Vagina (tissue), 2 donors: ENCODE measurements around the gene FAH. TPM values are rescaled to one million over a fixed set of nuclear protein-coding genes. Genes with fewer than 3 reads are reported as not detected.

Source experiments
- DNase-seq, 2 donors: peaks; one replicate each; pipeline ENCODE4 v3.0.0-alpha.2; 2017; ENCODE audit errors: extremely low spot score in 2 of 2
- H3K27ac ChIP-seq: fragments of 200-600 bp; sonication (generic); one replicate; pipeline ENCODE4 v1.5.1; 2019
- H3K27me3 ChIP-seq: fragments of 200-600 bp; sonication (generic); one replicate; pipeline ENCODE4 v1.5.1; 2019
- H3K36me3 ChIP-seq, 2 donors: fragments of 200-600 bp; sonication (generic); one replicate each; pipeline ENCODE4 v1.5.1; 2017 to 2019
- H3K4me1 ChIP-seq: fragments of 200-600 bp; sonication (generic); one replicate; pipeline ENCODE4 v1.5.1; 2019
- H3K4me3 ChIP-seq, 2 donors: fragments of 200-600 bp; sonication (generic); 1 replicate in 1 of 2; 2 replicates in 1 of 2; pipeline ENCODE4 v1.5.1; 2016 to 2019
- H3K9me3 ChIP-seq: fragments of 200-600 bp; sonication (generic); one replicate; pipeline ENCODE4 v1.5.1; 2019
- CTCF ChIP-seq, 3 experiments: fragments of 450-650 bp in 2 of 3; fragments of 200-600 bp in 1 of 3; sonication (generic) in 1 of 3; IDR thresholded peaks; one replicate each; pipeline ENCODE4 v1.5.1; 2017 to 2019; ENCODE audit warnings: antibody characterized with exemption in 3 of 3, mild to moderate bottlenecking in 2 of 3, moderate library complexity in 2 of 3
- POLR2A ChIP-seq, 2 donors: fragments of 450-650 bp; IDR thresholded peaks; one replicate each; pipeline ENCODE4 v1.6.1; 2017; ENCODE audit warnings: antibody characterized with exemption in 2 of 2, mild to moderate bottlenecking in 2 of 2, moderate library complexity in 2 of 2
- POLR2AphosphoS5 ChIP-seq, 2 donors: sonication (generic); formaldehyde crosslinking; IDR thresholded peaks; one replicate each; pipeline ENCODE4 v1.9.0; 2017; ENCODE audit warnings: antibody characterized with exemption in 2 of 2, mild to moderate bottlenecking in 2 of 2, low read depth in 1 of 2; ENCODE audit not compliant: insufficient read depth in 1 of 2
- intact Hi-C: fragments of 100-400 bp; cut with DNase I; formaldehyde crosslinking; loops from one replicate; pipeline ENCODE4 v1.15.1; 2023
- total RNA-seq: library from RNA; depleted of rRNA; stranded (reverse); fragments of >200 nt; gene quantifications from one replicate; pipeline ENCODE4 v1.2.3, GENCODE V29; 2016

The FAH gene
- total RNA-seq, 1 donor from 2014 or later: 27.3 TPM

- H3K4me1 ChIP-seq: no peaks in the 10 kb centered on the region
- H3K4me3 ChIP-seq: no peak overlapping the region
- H3K27me3 ChIP-seq: no peaks in the 10 kb centered on the region
- intact Hi-C loops: no loop called here
- H3K27ac ChIP-seq: no peak overlapping the region
- no peak for TF ChIP-seq POLR2A (IDR thresholded peaks at IDR 0.05)
- TF ChIP-seq CTCF (IDR thresholded peaks at IDR 0.05): no peak
- no peak for TF ChIP-seq POLR2AphosphoS5 (IDR thresholded peaks at IDR 0.05; ENCODE audit: insufficient read depth in 1 of 2, low read depth in 1 of 2)
- DNase-seq: peak; percentile 19 to 34
- no peaks in the 10 kb centered on the region for H3K9me3 ChIP-seq
- no peaks in the 10 kb centered on the region for H3K36me3 ChIP-seq
Measured at GRCh38 chr15:80217327-80217900, 64.6 kb downstream of the FAH start.

GRCh38 chr15:80219955-80220354 is 67.2 kb downstream of the FAH start:
- Histone ChIP-seq H3K9me3 (no peaks in the 10 kb centered on the region), H3K4me1 (no peaks in the 10 kb centered on the region), H3K4me3 (no peak overlapping the region), H3K27me3 (no peaks in the 10 kb centered on the region), H3K27ac (no peak overlapping the region), H3K36me3 (no peaks in the 10 kb centered on the region)
- TF ChIP-seq CTCF (IDR thresholded peaks at IDR 0.05): no peak
- TF ChIP-seq POLR2A (IDR thresholded peaks at IDR 0.05): no peak
- no peak for TF ChIP-seq POLR2AphosphoS5 (IDR thresholded peaks at IDR 0.05; ENCODE audit: insufficient read depth in 1 of 2, low read depth in 1 of 2)
- intact Hi-C loops: no loop called here
- no peak for DNase-seq

- no peaks in the 10 kb centered on the region for H3K9me3 ChIP-seq
- H3K4me1 ChIP-seq: no peaks in the 10 kb centered on the region
- H3K27me3 ChIP-seq: no peaks in the 10 kb centered on the region
- intact Hi-C loops: no loop called here
- H3K36me3 ChIP-seq: no peaks in the 10 kb centered on the region
- TF ChIP-seq POLR2AphosphoS5 (IDR thresholded peaks at IDR 0.05; ENCODE audit: insufficient read depth in 1 of 2, low read depth in 1 of 2) (no peak), POLR2A (IDR thresholded peaks at IDR 0.05) (no peak)
- no peak overlapping the region for H3K27ac ChIP-seq
- no peak for DNase-seq
- H3K4me3 ChIP-seq: no peak overlapping the region
Measured at GRCh38 chr15:80228959-80229610, 76.3 kb downstream of the FAH start.

- no peaks in the 10 kb centered on the region for H3K9me3 ChIP-seq
- no peak overlapping the region for H3K4me3 ChIP-seq
- intact Hi-C loops: no loop called here
- no peak for DNase-seq
- no peak overlapping the region for H3K27ac ChIP-seq
- TF ChIP-seq POLR2A (IDR thresholded peaks at IDR 0.05): no peak
- no peak for TF ChIP-seq POLR2AphosphoS5 (IDR thresholded peaks at IDR 0.05; ENCODE audit: insufficient read depth in 1 of 2, low read depth in 1 of 2)
- TF ChIP-seq CTCF (IDR thresholded peaks at IDR 0.05): no peak
- H3K36me3 ChIP-seq: no peaks in the 10 kb centered on the region
- no peaks in the 10 kb centered on the region for H3K27me3 ChIP-seq
- no peaks in the 10 kb centered on the region for H3K4me1 ChIP-seq
Measured at GRCh38 chr15:80231371-80231770, 78.6 kb downstream of the FAH start.

GRCh38 chr15:80233581-80233980 is 80.8 kb downstream of the FAH start:
- Histone ChIP-seq H3K27me3 (no peaks in the 10 kb centered on the region), H3K36me3 (no peaks in the 10 kb centered on the region), H3K27ac (no peak overlapping the region), H3K4me1 (no peaks in the 10 kb centered on the region), H3K4me3 (no peak overlapping the region), H3K9me3 (no peaks in the 10 kb centered on the region)
- peak in 1 of 2 donors; percentile 54 for DNase-seq
- intact Hi-C loops: no loop called here
- TF ChIP-seq CTCF (IDR thresholded peaks at IDR 0.05) (no peak), POLR2A (IDR thresholded peaks at IDR 0.05) (no peak), POLR2AphosphoS5 (IDR thresholded peaks at IDR 0.05; ENCODE audit: insufficient read depth in 1 of 2, low read depth in 1 of 2) (no peak)
